Neutrophil (primary cell): ENCODE data around the gene DSP.

ENCODE experiments used
- H3K27ac ChIP-seq: fragments of 200-600 bp; sonication (generic); 2 replicates; pipeline ENCODE4 v1.5.1; 2016; ENCODE audit warnings: mild to moderate bottlenecking, moderate library complexity
- H3K27me3 ChIP-seq: fragments of 200-600 bp; sonication (generic); 2 replicates; pipeline ENCODE4 v1.6.0; 2016; ENCODE audit warnings: mild to moderate bottlenecking
- H3K36me3 ChIP-seq: fragments of 200-600 bp; sonication (generic); 2 replicates; pipeline ENCODE4 v1.5.1; 2017
- H3K4me1 ChIP-seq, 2 experiments: fragments of 200-600 bp in 1 of 2; sonication (generic) in 1 of 2; 1 replicate in 1 of 2; 2 replicates in 1 of 2; pipeline versions ENCODE4 v1.5.1 to v1.6.1; 2013 to 2016; ENCODE audit warnings: low read depth in 1 of 2, low read length in 1 of 2, mild to moderate bottlenecking in 1 of 2, moderate library complexity in 1 of 2; ENCODE audit not compliant: control insufficient read depth in 1 of 2, insufficient read depth in 1 of 2
- H3K4me3 ChIP-seq, 2 experiments: fragments of 200-600 bp in 1 of 2; sonication (generic) in 1 of 2; 1 replicate in 1 of 2; 2 replicates in 1 of 2; pipeline ENCODE4 v1.5.1; 2013 to 2016; ENCODE audit warnings: low read depth in 1 of 2, low read length in 1 of 2, mild to moderate bottlenecking in 1 of 2, moderate library complexity in 1 of 2
- H3K9me3 ChIP-seq: fragments of 200-600 bp; sonication (generic); 2 replicates; pipeline ENCODE4 v1.5.1; 2016
- CTCF ChIP-seq: fragments of 200-600 bp; sonication (generic); IDR thresholded peaks from 2 replicates; pipeline ENCODE4 v1.5.1; 2016; ENCODE audit warnings: antibody characterized with exemption

DSP gene

GRCh38 chr6:7562769-7563168 is 21.3 kb downstream of the DSP start:
- no peaks in the 10 kb centered on the region for H3K36me3 ChIP-seq
- H3K4me1 ChIP-seq = peaks cover 8 to 14% of the 10 kb centered on the region in 2 experiments
- no peak overlapping the region for H3K4me3 ChIP-seq
- peaks cover 66% of the 10 kb centered on the region for H3K27me3 ChIP-seq
- H3K9me3 ChIP-seq = no peaks in the 10 kb centered on the region
- no peak for TF ChIP-seq CTCF
- H3K27ac ChIP-seq = no peak overlapping the region

GRCh38 chr6:7566107-7566506 is 24.6 kb downstream of the DSP start:
- Histone ChIP-seq H3K27ac (no peak overlapping the region), H3K9me3 (no peaks in the 10 kb centered on the region), H3K4me3 (no peak overlapping the region), H3K36me3 (no peaks in the 10 kb centered on the region), H3K27me3 (peaks cover 66% of the 10 kb centered on the region), H3K4me1 (peaks cover 8 to 14% of the 10 kb centered on the region in 2 experiments)
- no peak for TF ChIP-seq CTCF

GRCh38 chr6:7566617-7567173 is 25.2 kb downstream of the DSP start:
- H3K27me3 ChIP-seq = peaks cover 66% of the 10 kb centered on the region
- TF ChIP-seq CTCF = no peak
- peaks cover 8 to 14% of the 10 kb centered on the region in 2 experiments for H3K4me1 ChIP-seq
- H3K36me3 ChIP-seq = no peaks in the 10 kb centered on the region
- H3K4me3 ChIP-seq = no peak overlapping the region
- H3K9me3 ChIP-seq = no peaks in the 10 kb centered on the region
- no peak overlapping the region for H3K27ac ChIP-seq

- H3K4me3 ChIP-seq = no peak overlapping the region
- peaks cover 0 to 6% of the 10 kb centered on the region in 2 experiments for H3K4me1 ChIP-seq
- no peak overlapping the region for H3K27ac ChIP-seq
- H3K27me3 ChIP-seq = peaks cover 73% of the 10 kb centered on the region
- H3K36me3 ChIP-seq = no peaks in the 10 kb centered on the region
- H3K9me3 ChIP-seq = no peaks in the 10 kb centered on the region
- TF ChIP-seq CTCF = no peak
Measured at GRCh38 chr6:7568021-7568420, 26.6 kb downstream of the DSP start.

GRCh38 chr6:7569082-7569481 is 27.6 kb downstream of the DSP start:
- Histone ChIP-seq H3K36me3 (no peaks in the 10 kb centered on the region), H3K27me3 (peaks cover 84% of the 10 kb centered on the region)

More at GRCh38 chr6:7569082-7569481, 27.6 kb downstream of the DSP start:
- Histone ChIP-seq H3K4me3 (no peak overlapping the region), H3K4me1 (no peaks in the 10 kb centered on the region), H3K9me3 (no peaks in the 10 kb centered on the region), H3K27ac (no peak overlapping the region)
- TF ChIP-seq CTCF = no peak
